A673 (cell line): ENCODE measurements around the gene NAALADL2. TPM values are rescaled to one million over a fixed set of nuclear protein-coding genes. Genes with fewer than 3 reads are reported as not detected.

ENCODE experiments used
- BruUV-seq: library from RNA; stranded (reverse); fragments of 400-500 nt; replicated peaks from 2 replicates; lab custom pipeline; 2021; lab: Mats Ljungman, UMichigan
- CTCF ChIA-PET: fragments of 300-600 bp; sonication (Branson Sonifier 250); formaldehyde crosslinking; loops from one replicate; lab custom pipeline; 2022; ENCODE audit warnings: antibody characterized with exemption; lab: Charles Lee
- POLR2A ChIA-PET: fragments of 300-600 bp; sonication (Branson Sonifier 250); formaldehyde crosslinking; loops from one replicate; lab custom pipeline; 2022; ENCODE audit warnings: antibody characterized with exemption; ENCODE audit not compliant: low non-redundant PET; lab: Charles Lee
- DNase-seq: peaks from one replicate; pipeline ENCODE4 v3.0.0-alpha.2; 2015; ENCODE audit warnings: low spot score
- H3K27ac ChIP-seq: fragments of 200-600 bp; sonication (generic); 2 replicates; pipeline ENCODE4 v1.5.1; 2016; ENCODE audit warnings: mixed run types, low read depth, mild to moderate bottlenecking, mixed read lengths, antibody characterized with exemption, low read length; ENCODE audit not compliant: poor library complexity, severe bottlenecking
- H3K27me3 ChIP-seq: fragments of 200-600 bp; sonication (generic); replicated peaks from 2 replicates; pipeline ENCODE4 v1.6.1; 2017; ENCODE audit warnings: mixed run types, low read depth, mild to moderate bottlenecking, mixed read lengths, antibody characterized with exemption, low read length; ENCODE audit not compliant: insufficient read depth, poor library complexity
- H3K36me3 ChIP-seq: fragments of 200-600 bp; sonication (generic); 2 replicates; pipeline ENCODE4 v1.6.1; 2016; ENCODE audit warnings: mixed run types, mild to moderate bottlenecking, mixed read lengths, antibody characterized with exemption, low read length; ENCODE audit not compliant: insufficient read depth, poor library complexity, severe bottlenecking
- H3K4me1 ChIP-seq: fragments of 200-600 bp; sonication (generic); 2 replicates; pipeline ENCODE4 v1.6.1; 2017; ENCODE audit warnings: mixed run types, mild to moderate bottlenecking, mixed read lengths, antibody characterized with exemption, low read length; ENCODE audit not compliant: insufficient read depth, poor library complexity, severe bottlenecking
- H3K4me3 ChIP-seq: fragments of 200-600 bp; sonication (generic); 2 replicates; pipeline ENCODE4 v1.5.1; 2016; ENCODE audit warnings: low read depth, mixed run types, mild to moderate bottlenecking, mixed read lengths, low read length; ENCODE audit not compliant: poor library complexity, severe bottlenecking
- H3K9me3 ChIP-seq: fragments of 200-600 bp; sonication (generic); 2 replicates; pipeline ENCODE4 v1.6.1; 2016; ENCODE audit warnings: mixed run types, low read depth, mild to moderate bottlenecking, mixed read lengths, antibody characterized with exemption, low read length; ENCODE audit not compliant: poor library complexity, severe bottlenecking
- CTCF ChIP-seq: fragments of 300-800, 200-600 bp; sonication (generic); conservative IDR thresholded peaks from 2 replicates; pipeline ENCODE4 v1.5.1; 2017; ENCODE audit warnings: low read depth, mild to moderate bottlenecking, antibody characterized with exemption, low read length, moderate library complexity, mixed read lengths
- EZH2 ChIP-seq: fragments of 200-600 bp; sonication (generic); IDR thresholded peaks from 2 replicates; pipeline ENCODE4 v1.6.1; 2017; ENCODE audit warnings: borderline replicate concordance, low read depth, mild to moderate bottlenecking, mixed read lengths, antibody characterized with exemption, low read length; ENCODE audit not compliant: poor library complexity, severe bottlenecking
- intact Hi-C: fragments of 100-400 bp; cut with micrococcal nuclease; formaldehyde crosslinking; loops from one replicate; pipeline ENCODE4 v1.10.0; 2022; ENCODE audit not compliant: unreplicated experiment
- total RNA-seq: library from RNA; stranded (reverse); gene quantifications from 2 replicates; pipeline ENCODE4 v1.2.3, GENCODE V29; 2021

Gene NAALADL2
- total RNA-seq, 1 experiment from 2014 or later: 0.64 TPM

- Histone ChIP-seq H3K27ac (no peak overlapping the region), H3K36me3 (no peaks in the 10 kb centered on the region), H3K27me3 (no peaks in the 10 kb centered on the region), H3K4me3 (no peak overlapping the region), H3K9me3 (no peaks in the 10 kb centered on the region), H3K4me1 (no peaks in the 10 kb centered on the region)
- BruUV-seq: no TSS peak
- TF ChIP-seq CTCF: peak; percentile 46; the same call in 1 of the 2 replicates
- TF ChIP-seq EZH2: no peak
- POLR2A ChIA-PET: interaction anchor here (0.7 kb wide), 1 partner anchor 1186 kb away, joined by 3 read pairs; no protein-coding TSS in a partner anchor
- CTCF ChIA-PET: no interaction called here
- peak; percentile 3 for DNase-seq
- intact Hi-C loops: no loop called here
These were observed 287.1 kb downstream of the NAALADL2 start for GRCh38 chr3:175146258-175146657.

GRCh38 chr3:175149675-175150074, 290.5 kb downstream of the NAALADL2 start:
- Histone ChIP-seq H3K4me1 (no peaks in the 10 kb centered on the region), H3K27ac (no peak overlapping the region), H3K9me3 (no peaks in the 10 kb centered on the region), H3K27me3 (no peaks in the 10 kb centered on the region), H3K36me3 (no peaks in the 10 kb centered on the region), H3K4me3 (no peak overlapping the region)
- intact Hi-C loops: no loop called here
- no TSS peak for BruUV-seq
- TF ChIP-seq CTCF: no peak
- TF ChIP-seq EZH2: no peak
- CTCF ChIA-PET: no interaction called here
- DNase-seq: no peak
- POLR2A ChIA-PET: no interaction called here

GRCh38 chr3:175150812-175151401, 291.8 kb downstream of the NAALADL2 start:
- TF ChIP-seq CTCF (no peak), EZH2 (no peak)
- no peak for DNase-seq
- Histone ChIP-seq H3K4me1 (no peaks in the 10 kb centered on the region), H3K36me3 (no peaks in the 10 kb centered on the region), H3K9me3 (no peaks in the 10 kb centered on the region), H3K4me3 (no peak overlapping the region), H3K27me3 (no peaks in the 10 kb centered on the region), H3K27ac (no peak overlapping the region)
- BruUV-seq: no TSS peak
- POLR2A ChIA-PET: no interaction called here
- CTCF ChIA-PET: no interaction called here
- intact Hi-C loops: no loop called here
